ENCODE data around the gene SUGP2.
A peak's percentile ranks its signal among the peaks of the same experiment; 100 is the strongest.
"Not testable (repeated sequence)": the region's sequence is repeated elsewhere in the genome, so short reads cannot be mapped to it uniquely, and the experiment has no call there.

Gene SUGP2

DNA sequence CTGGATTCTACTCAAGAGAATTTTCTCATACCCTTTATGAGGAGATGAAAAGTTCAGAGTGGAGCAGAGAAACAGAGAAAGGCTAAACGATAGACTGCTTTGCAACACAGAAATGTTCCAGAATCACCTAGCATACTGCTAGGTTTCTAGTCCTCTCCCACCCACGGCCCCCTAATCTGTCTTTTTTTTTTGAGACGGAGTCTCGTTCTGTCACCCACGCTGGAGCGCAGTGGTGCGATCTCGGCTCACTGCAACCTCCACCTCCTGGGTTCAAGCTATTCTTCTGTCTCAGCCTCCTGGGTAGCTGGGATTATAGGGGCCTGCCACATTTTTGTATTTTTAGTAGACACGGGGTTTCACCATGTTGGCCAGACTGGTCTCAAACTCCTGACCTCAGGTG lies 4.8 kb downstream of the SUGP2 start:
- DNase-seq = no peak

DNA sequence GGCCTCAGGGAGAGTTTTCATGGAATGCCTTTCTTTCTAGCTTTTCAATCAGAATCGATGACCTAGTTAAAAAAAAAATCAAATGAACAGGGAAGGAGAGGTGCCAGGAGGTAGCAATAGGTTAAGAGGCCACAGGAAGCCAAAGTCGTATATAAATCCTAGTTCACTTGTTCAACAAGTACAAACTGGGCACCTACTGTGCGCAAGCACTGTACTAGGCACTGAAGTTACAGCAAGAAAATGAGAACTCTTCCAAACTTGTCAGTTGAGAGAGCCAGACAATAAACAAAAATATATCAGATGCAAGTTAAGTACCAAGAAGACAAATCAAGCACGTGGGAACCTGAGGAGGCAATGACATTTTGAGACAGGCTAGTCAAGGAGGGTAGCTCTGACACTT lies 6.1 kb downstream of the SUGP2 start:
- no peak for DNase-seq

DNA sequence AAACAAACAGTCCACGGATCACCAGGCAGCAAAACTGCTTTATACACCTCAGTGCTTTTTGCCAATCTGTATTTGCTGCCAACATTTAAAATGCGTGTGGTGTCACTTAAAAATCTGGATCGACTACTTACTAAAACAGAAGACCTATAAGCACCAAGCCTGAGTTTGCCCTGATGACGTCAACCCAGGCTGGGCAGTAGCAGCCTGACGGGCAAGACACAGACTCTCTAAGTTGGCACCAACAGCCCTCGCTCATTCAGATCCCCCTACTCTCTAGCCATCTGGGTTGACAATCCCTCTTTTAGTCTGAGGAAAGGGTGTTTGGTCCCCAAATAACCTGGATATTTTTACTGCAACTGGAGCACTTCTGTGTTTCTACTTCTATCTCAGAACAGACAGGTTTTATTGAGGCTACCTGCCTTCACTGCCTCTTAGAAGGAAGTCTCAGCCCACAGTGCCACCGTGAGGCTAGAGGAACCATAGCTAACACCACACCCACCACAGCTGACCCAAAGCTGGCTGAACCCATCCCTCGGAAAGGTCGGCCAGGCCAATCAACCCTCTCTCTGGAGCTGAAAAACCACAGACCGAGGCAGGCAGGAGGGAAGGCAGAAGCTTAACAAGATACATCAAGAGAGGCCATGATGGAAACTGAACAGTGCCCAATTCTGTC lies 6.9 kb downstream of the SUGP2 start:
- DNase-seq = peak; percentile 4

DNA sequence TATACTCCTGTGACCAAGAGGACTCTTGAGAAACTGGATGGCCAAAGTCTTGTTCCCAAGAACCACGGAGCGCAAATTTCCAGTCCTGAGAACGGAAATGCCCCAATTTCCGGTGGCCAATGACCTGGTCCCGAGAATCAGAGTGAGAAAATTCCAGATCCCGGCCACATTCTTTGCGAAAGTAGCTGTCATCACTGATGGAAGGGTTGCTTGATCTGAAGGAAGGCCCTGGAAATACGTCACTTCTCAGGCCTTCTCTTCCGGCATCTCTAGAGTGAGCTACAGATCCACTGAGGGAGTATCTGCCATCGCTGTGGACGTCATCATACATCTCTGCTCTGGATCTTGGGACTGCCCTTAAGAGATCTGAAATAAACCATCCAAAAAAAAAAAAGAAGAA lies 7.5 kb downstream of the SUGP2 start:
- DNase-seq = no peak

DNA sequence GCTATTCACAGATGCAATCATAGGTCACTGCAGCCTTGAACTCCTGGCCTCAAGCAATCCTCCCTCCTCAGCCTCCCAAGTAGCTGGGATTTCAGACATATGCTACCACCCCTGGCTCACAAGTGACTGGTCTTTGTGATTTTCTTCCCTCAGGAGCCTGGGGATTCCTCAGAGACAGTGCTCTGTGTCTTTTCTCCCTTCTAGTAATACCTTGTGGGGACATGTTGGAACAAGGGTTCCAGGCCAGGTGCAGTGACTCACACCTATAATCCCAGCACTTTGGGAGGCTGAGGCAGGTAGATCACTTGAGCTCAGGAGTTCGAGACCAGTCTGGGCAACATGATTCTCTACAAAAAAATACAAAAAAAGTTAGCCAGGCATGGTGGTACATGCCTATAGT lies 9.9 kb downstream of the SUGP2 start:
- not testable (repeated sequence) for DNase-seq

DNA sequence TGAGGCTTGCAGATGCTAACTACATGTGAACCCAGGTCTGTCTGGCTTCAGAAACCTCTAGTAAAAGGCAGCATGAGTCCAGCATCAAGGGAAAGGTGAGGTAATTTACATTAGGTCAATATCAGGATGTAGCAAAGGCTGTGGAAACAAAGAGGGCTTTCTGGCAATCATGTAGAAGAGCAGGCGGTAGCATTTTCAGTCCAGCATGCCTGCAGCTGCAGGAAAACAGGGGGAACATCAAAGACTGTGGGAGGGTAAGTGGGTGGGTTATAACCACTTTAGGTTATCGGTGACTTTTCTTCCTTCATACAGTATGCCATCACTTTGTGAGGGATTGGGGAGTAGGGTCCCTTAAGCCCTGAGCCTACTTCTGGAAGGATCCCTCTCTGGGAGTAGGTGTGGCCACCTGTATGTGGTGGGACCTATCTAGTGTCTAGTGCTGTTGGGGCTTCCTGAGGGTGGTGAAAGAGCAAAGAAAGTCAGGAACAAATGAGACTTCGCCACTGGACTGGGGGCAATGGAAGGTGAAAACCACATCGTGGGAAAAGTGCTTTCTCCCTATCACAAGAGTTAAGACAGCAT lies 10.8 kb downstream of the SUGP2 start:
- DNase-seq = no peak

DNA sequence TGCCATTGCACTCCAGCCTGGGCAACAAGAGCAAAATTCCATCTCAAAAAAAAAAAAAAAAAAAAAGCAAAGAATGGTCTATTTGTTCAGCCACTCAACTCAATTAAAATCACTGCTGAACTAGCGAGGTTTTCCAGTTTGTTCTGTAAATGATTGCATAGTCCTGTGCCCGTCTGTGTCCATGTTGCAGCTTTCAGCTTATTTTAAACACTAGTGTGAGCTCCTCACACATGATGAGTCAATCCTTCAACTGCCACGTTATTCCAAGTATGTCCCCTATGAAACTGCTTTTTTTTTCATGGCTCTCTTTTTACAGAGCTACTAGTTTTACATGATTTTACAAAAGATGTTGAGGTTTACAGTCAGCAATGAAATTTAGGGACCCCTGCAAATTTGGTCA lies 12.2 kb downstream of the SUGP2 start:
- DNase-seq = no peak

DNA sequence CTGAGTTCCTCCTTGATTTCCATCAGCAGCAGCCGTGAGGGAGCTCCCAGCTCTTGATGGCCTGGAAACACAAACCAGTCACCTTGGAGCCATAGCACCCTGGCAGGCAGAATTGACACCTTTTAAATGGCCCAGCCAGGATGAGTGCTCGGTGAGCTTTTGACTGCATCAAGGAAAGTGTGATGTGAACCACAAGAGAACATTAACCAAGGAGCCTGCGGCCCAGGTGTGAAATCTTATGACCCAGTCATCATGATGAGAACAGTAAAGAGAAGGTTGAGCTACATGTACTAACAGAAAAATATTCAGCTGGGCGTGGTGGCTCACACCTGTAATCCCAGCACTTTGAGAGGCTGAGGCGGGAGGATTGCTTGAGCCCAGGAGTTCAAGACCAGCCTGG lies 22.8 kb downstream of the SUGP2 start:
- DNase-seq = no peak

DNA sequence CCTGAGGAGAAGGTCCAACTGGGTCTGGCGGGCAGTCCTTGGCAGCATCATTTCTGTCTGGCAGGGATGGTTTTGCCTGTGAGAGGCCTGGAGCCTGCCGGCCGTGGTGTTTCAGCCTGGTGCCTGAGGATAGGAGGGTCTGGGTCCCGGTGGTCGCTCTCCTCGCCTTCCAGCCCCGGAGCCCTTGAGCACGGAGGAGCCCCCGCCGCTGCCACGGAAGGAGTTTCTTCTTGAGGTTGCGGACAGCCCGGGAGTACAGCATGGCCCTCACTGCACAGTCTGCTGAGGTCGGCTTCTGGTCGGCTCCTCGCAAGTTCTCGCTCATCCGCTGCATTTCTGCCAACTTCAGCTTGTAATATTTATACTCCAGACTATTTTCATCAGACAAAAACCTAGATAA lies 23.4 kb downstream of the SUGP2 start:
- DNase-seq = no peak

DNA sequence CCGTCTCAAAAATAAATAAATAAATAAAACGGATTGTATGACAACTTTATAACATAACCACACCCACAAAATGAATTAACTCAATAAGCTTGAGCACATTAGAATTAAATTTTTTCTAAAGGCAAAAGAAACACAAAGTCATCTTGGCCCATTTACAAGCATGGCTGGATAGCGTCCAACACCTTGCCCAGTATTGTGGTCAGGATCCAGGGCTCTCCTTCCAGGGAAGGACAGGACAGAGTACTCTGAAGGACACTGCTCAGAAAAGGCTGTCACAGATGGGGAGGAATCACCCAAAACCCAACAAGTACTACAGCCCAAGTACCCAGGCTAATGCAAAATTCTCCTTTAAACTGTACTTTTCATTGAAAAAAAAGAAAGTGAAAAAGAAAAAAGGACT lies 27.1 kb downstream of the SUGP2 start:
- DNase-seq = no peak

DNA sequence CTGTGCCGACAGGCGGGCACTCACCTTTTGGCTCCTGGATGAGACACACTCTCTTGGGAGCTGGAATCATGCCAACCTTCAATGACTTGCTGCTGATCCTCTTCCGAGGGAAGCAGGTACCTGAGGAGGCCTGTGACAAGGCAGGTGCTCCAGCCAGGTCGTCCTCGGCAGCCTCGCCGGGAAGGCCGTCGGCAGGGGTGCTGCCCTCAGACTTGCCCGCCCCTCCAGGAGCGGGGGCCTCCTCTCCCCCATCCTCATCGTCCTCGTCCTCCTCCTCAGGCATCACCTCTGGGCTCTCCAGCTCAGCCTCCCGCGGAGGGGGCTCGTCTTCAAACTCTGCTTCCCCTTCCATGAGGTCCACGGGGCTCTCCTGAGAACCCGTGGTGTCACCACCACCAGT lies 29.2 kb downstream of the SUGP2 start:
- no peak for DNase-seq

DNA sequence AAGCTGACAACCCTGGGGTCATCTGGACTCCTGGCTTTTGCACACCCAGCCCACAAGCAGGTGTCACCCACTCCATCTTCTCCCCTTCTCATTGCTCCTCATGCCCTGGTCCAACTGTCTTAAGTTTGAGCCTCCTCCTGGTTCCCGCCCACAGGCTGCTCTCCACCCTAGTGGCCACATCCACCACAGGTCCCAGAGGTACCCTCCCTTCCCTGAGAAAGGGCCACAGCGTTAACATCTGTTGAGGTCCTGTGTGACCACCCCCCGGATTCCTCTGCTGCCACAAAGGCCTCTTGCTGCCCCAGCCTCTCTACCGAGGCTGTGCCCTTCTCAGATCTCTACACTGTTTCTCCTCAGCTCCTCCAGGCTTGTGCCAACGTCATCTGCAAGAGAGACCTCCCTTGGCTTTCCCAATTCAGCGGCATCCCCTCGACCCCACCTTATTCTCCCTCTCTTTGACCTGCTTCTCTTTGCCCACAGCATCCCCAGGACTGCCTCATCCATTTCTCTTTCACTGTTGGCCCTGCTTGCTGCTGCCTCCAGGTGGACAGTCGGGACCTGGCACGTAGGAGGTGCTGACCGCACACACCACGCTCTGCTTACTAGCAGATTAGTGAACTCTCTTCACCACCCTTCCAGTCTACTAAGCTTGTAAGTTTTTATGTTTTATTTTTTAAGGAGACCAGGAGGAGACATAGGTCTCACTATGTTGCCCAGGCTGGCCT lies 33.3 kb downstream of the SUGP2 start:
- DNase-seq = no peak

DNA sequence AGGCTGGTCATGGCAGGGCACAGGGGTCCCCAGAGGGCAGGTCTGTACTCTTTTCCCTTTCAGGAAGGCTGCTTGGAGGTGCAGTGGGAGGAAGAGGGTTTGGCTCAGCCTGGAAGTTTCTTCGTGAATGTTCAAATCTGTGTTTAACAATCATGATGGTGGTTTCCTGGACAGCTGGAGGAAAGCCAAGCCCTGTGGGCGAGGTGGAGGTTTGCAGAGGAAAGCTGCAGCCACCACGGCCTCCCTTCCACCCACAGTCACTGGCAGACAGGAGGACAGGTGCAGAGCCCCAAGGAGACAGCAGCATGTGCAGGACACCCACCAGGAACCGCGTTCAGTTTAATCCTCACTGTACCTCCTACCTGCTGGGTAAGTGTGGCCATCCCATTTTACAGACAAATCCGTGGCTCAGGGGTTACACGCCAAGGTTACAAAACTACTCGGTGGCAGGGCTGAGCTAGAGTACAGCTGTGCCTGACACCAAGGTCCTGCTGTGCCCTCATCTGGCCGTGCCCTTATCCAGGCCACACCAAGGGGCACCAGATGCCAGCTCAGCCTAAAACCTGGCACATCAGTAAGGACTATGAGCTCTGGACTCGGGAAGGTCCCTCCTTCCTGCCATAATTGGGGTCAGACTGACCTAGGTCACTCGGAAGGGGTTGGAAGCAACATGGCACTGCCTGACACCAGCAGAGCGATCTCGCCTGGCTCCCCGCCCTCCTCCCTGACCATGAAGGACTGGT lies 34.1 kb downstream of the SUGP2 start:
- DNase-seq = no peak

DNA sequence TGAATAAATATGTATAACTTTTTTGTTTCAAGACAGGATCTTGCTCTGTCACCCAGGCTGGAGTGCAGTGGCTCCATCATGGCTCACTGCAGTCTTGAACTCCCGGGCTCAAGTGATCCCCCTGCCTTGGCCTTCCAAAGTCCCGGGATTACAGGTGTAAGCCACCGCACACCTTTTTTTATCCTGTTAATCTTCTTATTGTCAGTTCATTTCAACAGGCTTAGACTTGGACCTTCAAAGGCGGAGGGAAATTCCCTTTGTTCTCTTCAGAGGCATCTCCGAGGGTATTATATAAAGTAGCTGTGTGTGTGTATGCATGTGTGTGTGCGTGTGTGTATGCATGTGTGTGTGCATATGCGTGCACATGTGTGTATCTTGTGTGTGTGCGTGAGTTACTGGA lies 35.0 kb downstream of the SUGP2 start:
- DNase-seq = no peak

DNA sequence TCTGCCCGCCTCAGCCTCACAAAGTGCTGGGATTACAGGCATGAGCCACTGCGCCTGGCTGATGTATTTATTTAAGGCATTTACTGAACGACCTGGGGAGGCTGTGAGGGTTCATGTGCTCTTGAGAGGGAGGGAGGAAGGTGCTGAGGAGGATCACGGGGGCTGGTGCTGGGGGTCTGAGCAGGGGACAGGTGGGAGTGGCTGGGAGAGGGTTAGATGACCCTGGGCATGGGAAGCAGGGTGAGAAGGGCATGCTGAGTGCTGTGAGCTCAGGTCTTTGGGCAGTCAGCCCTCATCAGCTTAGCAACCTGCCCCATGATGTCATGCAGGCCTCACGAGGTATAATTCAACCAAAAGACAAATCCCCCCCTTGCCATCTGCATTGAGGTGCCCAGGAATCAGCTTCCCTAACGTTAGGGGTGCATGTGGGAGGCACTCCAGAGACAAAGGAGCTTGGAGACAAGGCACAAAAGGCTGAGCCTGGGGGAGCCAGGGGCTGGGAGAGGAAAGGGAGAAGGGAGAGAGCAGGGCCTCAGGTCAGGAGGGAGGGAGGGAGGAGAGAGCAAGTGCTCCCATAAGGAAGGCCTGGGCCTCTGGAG lies 36.4 kb downstream of the SUGP2 start:
- no peak for DNase-seq

DNA sequence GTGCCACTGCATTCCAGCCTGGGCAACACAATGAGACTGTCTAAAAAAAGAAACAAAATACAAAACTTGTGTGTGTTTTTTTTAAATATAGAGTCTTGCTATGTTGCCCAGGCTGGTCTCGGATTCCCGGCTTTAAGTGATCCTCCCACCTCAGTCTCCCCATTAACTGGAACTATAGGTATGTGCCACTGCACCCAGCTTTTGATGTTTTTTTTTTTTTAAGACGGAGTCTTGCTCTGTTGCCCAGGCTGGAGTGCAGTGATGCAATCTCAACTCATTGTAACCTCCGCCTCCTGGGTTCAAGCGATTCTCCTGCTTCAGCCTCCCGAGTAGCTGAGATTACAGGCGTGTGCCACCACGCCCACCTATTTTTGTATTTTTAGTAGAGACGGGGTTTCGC lies 37.0 kb downstream of the SUGP2 start:
- no peak for DNase-seq

DNA sequence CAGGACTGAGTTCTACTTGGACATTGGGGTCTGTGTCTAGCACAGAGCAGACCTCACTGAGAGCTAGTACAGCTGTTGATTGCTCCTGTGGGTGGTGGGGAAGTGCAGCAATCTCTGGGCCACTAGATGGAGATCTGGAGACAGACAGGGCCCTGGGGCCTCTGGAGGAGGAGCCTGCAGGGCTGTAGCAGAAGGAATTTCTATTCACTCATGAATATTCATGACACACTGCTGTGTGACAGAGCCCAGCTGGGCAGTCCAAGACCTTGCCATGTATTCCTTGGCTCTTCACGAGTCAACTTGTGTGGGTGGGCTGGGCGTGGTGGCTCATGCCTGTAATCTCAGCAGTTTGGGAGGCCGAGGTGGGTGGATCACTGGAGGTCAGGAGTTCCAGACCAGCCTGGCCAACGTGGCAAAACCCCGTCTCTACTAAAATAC lies 37.5 kb downstream of the SUGP2 start:
- peak; percentile 85 for DNase-seq

DNA sequence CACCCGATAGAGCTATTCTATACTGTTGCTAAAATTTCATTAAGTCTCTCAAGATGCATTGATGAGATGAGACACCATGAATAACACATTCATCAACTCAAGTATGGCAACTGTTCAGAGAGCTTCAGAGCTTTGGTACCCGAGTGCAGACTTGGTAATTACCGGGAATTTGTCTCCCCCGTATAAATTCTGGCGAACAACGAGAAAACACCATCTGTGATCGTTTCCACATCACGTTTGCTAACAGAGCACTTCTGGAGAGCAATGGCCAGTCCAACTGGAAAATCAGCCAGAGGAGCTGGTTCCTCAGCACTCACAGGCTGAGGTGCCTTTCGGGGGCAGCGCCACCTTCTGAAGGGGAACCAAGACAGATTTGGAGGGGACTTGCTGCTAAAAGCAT lies 40.2 kb downstream of the SUGP2 start:
- DNase-seq = no peak

DNA sequence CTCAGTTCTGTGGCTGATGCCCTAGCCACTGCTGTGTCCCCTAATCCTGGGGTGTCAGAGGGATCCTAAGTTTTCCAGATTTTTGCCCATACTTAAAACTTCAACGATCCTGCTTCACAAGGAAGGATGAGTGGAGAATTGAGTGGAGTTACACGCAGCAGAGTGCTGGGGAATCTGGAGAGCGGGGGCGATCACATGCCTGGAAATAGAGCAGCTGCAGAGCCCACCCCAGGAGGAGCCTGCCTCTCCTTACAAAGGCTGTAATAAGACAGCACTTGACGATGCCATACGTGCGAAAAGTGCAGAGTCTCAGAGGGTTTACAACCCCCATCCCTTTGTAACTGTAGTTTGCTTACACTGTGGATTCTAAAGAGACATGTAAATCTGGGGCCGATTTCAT lies 40.6 kb downstream of the SUGP2 start:
- DNase-seq = no peak

DNA sequence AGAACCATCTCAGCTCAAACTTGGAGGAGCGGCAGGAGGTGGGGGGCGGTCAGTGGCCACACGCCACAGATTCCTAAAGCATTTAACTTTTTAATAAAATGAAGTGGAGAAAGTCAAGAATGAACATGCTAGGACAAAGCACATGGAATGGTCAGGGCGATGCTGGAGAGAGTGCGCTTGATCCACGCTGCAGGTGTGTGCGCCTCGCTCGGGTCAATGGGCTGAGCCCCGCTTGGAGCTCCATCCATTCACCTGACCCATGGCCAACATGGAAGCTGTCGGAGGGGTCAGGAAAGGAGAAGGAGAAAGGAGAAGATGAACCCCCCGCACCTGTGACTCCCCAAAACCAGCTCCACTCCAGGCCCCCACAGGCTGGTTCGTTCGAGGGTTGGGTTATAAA lies 41.8 kb downstream of the SUGP2 start:
- DNase-seq = no peak

DNA sequence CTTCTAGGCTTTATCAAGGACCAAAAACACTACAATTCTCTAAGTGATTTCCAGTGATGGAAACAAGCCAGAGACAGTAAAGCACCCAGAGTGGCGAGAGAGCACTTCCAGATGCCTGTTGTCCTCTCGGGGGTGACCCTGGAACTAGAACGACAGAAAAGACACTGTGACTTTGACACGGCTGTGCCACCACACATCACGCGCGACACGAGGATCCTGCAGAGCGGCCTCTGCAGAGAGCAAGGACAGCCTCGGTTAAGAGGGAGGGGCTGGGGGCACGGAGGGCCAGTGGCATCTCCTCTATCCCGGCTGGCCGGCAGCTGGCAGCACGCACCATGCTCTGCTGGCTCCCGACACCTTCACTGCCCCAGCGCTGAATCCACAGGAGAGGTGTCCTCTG lies 42.3 kb downstream of the SUGP2 start:
- DNase-seq = no peak

DNA sequence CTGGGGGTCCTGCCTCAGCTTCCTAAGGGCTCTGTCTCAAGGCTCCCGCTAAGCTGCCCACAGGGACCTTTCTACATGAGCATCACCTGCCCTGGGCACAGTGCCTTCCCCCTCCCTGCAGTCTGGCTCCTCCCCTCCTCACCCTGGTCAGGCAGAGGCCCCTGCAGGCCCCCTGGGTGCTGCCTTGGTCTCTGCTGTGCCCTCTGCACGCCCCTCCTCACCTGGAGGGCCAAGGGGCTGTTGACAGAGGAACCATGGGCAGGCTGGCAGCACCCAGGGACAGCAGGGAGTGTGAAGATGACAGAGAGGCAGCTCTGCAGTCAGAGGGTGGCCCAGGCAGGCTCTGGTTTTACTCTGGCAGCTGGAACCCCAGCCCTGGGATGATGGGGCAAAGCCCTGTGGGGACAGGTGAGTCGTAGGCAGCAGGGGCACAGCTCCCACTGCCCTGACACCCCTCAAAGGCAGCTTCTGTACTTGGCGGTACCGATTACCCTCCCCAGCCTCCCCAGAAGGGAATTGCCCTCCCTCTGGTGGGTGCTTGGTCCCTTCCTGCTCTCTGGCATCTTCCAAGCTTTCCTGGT lies 43.1 kb downstream of the SUGP2 start:
- DNase-seq = no peak

DNA sequence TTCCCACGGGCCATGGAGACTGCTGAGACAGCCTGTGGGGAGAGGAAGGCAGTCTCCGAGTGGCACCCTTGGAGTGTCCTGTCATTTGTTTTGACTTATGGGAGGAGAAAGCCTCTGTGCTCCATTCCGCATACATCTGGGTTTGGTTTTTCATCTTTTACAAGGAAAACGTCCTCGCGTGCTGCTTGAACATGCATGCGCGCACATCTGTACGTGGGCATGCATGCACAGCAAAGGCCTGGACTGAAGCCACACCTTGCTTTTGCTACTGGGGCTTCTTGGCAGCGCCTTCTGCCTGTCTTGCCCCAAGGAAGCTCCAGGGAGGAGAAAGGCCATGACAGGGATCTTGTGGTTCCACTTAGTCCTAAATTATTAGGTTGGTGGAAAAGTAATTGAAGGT lies 44.0 kb downstream of the SUGP2 start:
- DNase-seq = no peak
